Peyer's patch (tissue), 4 donors: ENCODE measurements around the gene SEPTIN7.

Source experiments
- CTCF ChIP-seq, 6 experiments: fragments of 450-650 bp in 4 of 6; fragments of 200-600 bp in 2 of 6; sonication (generic) in 1 of 6; IDR thresholded peaks; one replicate each; pipeline ENCODE4 v1.5.1; 2017 to 2019; ENCODE audit warnings: antibody characterized with exemption in 6 of 6, mild to moderate bottlenecking in 3 of 6, moderate library complexity in 1 of 6
- POLR2A ChIP-seq, 2 donors: fragments of 450-650 bp; IDR thresholded peaks; one replicate each; pipeline ENCODE4 v1.5.1; 2017; ENCODE audit warnings: antibody characterized with exemption in 2 of 2, mild to moderate bottlenecking in 2 of 2, moderate library complexity in 2 of 2

GRCh38 chr7:35848725-35849124 is 47.9 kb downstream of the SEPTIN7 start:
- no peak for TF ChIP-seq POLR2A (IDR thresholded peaks at IDR 0.05)
- TF ChIP-seq CTCF (IDR thresholded peaks at IDR 0.05) = no peak
